PFSK-1 (cell line): ENCODE measurements around the gene CD300H.

Source experiments
- POLR2AphosphoS5 ChIP-seq: IDR thresholded peaks from 2 replicates; pipeline ENCODE4 v1.6.1; 2012; ENCODE audit warnings: low read depth, mild to moderate bottlenecking, control low read depth, low read length, moderate library complexity
- TAF1 ChIP-seq: IDR thresholded peaks from 2 replicates; pipeline ENCODE4 v1.6.1; 2012; ENCODE audit warnings: low read length, control low read depth, borderline replicate concordance; ENCODE audit not compliant: insufficient read depth

GRCh38 chr17:74531231-74531761, 36.0 kb downstream of the CD300H start, which contains the start of gene CD300LB:
- TF ChIP-seq POLR2AphosphoS5 (no peak), TAF1 (no peak)
